Naive thymus-derived CD4-positive, alpha-beta T cell (primary cell): ENCODE results near the gene NR1H2. TPM values are rescaled to one million over a fixed set of nuclear protein-coding genes. Genes with fewer than 3 reads are reported as not detected.
"Not testable (repeated sequence)": the region's sequence is repeated elsewhere in the genome, so short reads cannot be mapped to it uniquely, and the experiment has no call there.

Source experiments
- ATAC-seq: fragments of 150-1000 bp; cut with Tn5 transposase; 2 replicates; pipeline ENCODE4 v1.10.0; 2021; ENCODE audit warnings: mild to moderate bottlenecking, moderate library complexity
- CTCF ChIA-PET: fragments of 350-600 bp; sonication (Branson Sonifier 250); formaldehyde crosslinking; loops from one replicate; lab custom pipeline; 2021; ENCODE audit warnings: antibody characterized with exemption; lab: Charles Lee
- POLR2A ChIA-PET: fragments of 350-600 bp; sonication (Branson Sonifier 250); formaldehyde crosslinking; loops from one replicate; lab custom pipeline; 2021; ENCODE audit warnings: antibody characterized with exemption, inconsistent platforms; lab: Charles Lee
- DNase-seq, 9 donors: peaks; one replicate each; pipeline versions ENCODE4 v3.0.0 to v3.0.0-alpha.2; 2020 to 2022; ENCODE audit warnings: mixed read lengths in 1 of 9
- H3K27ac ChIP-seq: one replicate; pipeline ENCODE4 v1.7.0; 2013; ENCODE audit warnings: mild to moderate bottlenecking, low read depth, low read length, moderate library complexity
- H3K27me3 ChIP-seq, 2 donors: one replicate each; pipeline ENCODE4 v1.7.0; 2013; ENCODE audit warnings: low read length in 2 of 2, mild to moderate bottlenecking in 2 of 2, moderate library complexity in 2 of 2; ENCODE audit not compliant: control insufficient read depth in 2 of 2, insufficient read depth in 2 of 2
- H3K36me3 ChIP-seq, 3 experiments: 1 replicate in 2 of 3; 2 replicates in 1 of 3; pipeline ENCODE4 v1.7.0; 2013; ENCODE audit warnings: low read length in 3 of 3, mild to moderate bottlenecking in 3 of 3, moderate library complexity in 1 of 3; ENCODE audit not compliant: insufficient read depth in 3 of 3, control insufficient read depth in 2 of 3
- H3K4me1 ChIP-seq, 2 donors: one replicate each; pipeline ENCODE4 v1.7.0; 2013; ENCODE audit warnings: low read length in 2 of 2, mild to moderate bottlenecking in 2 of 2, moderate library complexity in 1 of 2; ENCODE audit not compliant: control insufficient read depth in 2 of 2, insufficient read depth in 2 of 2
- H3K4me3 ChIP-seq: 2 replicates; pipeline ENCODE4 v1.7.0; 2013; ENCODE audit warnings: mild to moderate bottlenecking, low read length
- H3K9me3 ChIP-seq, 3 experiments: 1 replicate in 2 of 3; 2 replicates in 1 of 3; pipeline ENCODE4 v1.7.0; 2013; ENCODE audit warnings: low read length in 3 of 3; ENCODE audit not compliant: control insufficient read depth in 2 of 3
- H3K27ac Mint-ChIP-seq, 9 donors: one replicate each; pipeline ENCODE4 v1.8.0; 2020 to 2022; ENCODE audit warnings: mixed read lengths in 9 of 9, mild to moderate bottlenecking in 8 of 9, moderate library complexity in 5 of 9, inconsistent platforms in 2 of 9
- H3K27me3 Mint-ChIP-seq, 5 donors: one replicate each; pipeline ENCODE4 v1.8.0; 2021 to 2022; ENCODE audit warnings: mixed read lengths in 5 of 5, mild to moderate bottlenecking in 1 of 5
- H3K36me3 Mint-ChIP-seq, 5 donors: one replicate each; pipeline ENCODE4 v1.8.0; 2020 to 2022; ENCODE audit warnings: mixed read lengths in 5 of 5, mild to moderate bottlenecking in 3 of 5, inconsistent platforms in 1 of 5
- H3K4me1 Mint-ChIP-seq, 7 donors: one replicate each; pipeline ENCODE4 v1.8.0; 2020 to 2022; ENCODE audit warnings: mixed read lengths in 7 of 7, mild to moderate bottlenecking in 3 of 7, inconsistent platforms in 1 of 7
- H3K4me3 Mint-ChIP-seq, 10 donors: one replicate each; pipeline ENCODE4 v1.8.0; 2020 to 2022; ENCODE audit warnings: mild to moderate bottlenecking in 10 of 10, mixed read lengths in 10 of 10, moderate library complexity in 6 of 10, inconsistent platforms in 2 of 10
- H3K9me3 Mint-ChIP-seq, 11 donors: one replicate each; pipeline ENCODE4 v1.8.0; 2020 to 2022; ENCODE audit warnings: mixed read lengths in 11 of 11, mild to moderate bottlenecking in 4 of 11, inconsistent platforms in 1 of 11, moderate library complexity in 1 of 11
- intact Hi-C, 2 donors: fragments of 100-400 bp; cut with micrococcal nuclease; formaldehyde crosslinking; loops; one replicate each; pipeline ENCODE4 v1.15.1; 2023
- polyA plus RNA-seq, 2 donors: library from polyadenylated mRNA; unstranded; fragments of 300-500 nt; fragmentation: Illumina TruSeq; gene quantifications; one replicate each; pipeline ENCODE4 v1.2.3, GENCODE V29; 2021
- total RNA-seq, 6 experiments: library from RNA in 5 of 6; stranded (reverse) in 5 of 6; gene quantifications; 1 replicate in 5 of 6; 2 replicates in 1 of 6; pipeline ENCODE4 v1.2.3 and lab custom pipeline; 2021 to 2026

Gene NR1H2
- total and polyA plus RNA-seq, 7 experiments from 2014 or later, result 66.6 to 284 (median 114) TPM

DNA sequence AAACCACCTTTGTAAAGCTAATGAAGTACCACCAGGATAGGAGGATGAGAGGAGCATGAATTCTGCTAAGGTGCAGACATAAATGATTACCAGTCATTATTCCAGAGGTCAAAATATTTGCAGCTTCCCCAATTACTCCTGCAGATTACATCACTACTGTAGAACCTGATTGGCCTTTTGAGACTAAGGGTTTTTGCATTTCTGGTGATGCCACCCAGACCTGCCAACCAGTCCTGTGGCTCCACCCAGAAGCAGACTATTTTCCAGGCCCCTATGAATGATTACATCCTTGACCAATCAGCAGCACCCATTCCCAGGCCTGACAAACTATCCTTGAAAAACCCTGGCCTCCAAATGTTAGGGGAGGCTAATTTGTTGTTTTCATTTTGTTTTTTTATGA is 35.9 kb upstream of the NR1H2 start:
- Mint-ChIP-seq H3K4me1 (peaks cover 0 to 18% (median 0%) of the 10 kb centered on the region in 7 donors), H3K9me3 (peaks cover 0 to 15% (median 6%) of the 10 kb centered on the region in 11 donors), H3K36me3 (peaks cover 0 to 25% (median 0%) of the 10 kb centered on the region in 5 donors), H3K27me3 (peaks cover 0 to 12% (median 6%) of the 10 kb centered on the region in 5 donors), H3K27ac (no peak overlapping the region), H3K4me3 (no peak overlapping the region)
- POLR2A ChIA-PET, result no interaction called here
- DNase-seq, result no peak
- no peak overlapping the region for H3K4me3 ChIP-seq
- CTCF ChIA-PET, result no interaction called here
- H3K27ac ChIP-seq, result no peak overlapping the region
- H3K36me3 ChIP-seq, result no peaks in the 10 kb centered on the region
- H3K4me1 ChIP-seq, result no peaks in the 10 kb centered on the region
- H3K9me3 ChIP-seq, result peaks cover 0 to 5% (median 0%) of the 10 kb centered on the region in 3 experiments
- intact Hi-C loops, result no loop called here
- no peaks in the 10 kb centered on the region for H3K27me3 ChIP-seq
- ATAC-seq, result no peak

DNA sequence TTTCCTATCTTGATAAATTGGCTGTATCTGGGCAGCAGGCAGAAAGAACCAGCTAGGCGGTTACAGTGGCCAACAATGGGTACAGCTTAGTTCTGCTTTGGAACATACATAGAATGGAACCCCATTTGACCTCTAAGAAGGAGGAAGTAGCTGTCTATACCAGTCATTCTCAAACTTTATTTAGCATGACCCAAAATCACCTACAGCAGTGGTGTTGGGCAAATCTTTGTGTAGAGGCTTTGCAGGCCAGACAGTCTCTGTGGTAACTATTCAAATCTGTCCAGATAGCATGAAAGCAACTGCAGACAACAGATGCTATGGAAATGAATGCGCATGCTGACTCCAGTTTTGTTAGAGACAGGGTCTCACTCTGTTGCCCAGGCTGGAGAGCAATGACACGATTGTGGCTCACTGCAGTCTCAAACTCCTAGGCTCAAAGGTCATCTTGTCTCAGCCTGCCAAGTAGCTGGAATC is 35.1 kb upstream of the NR1H2 start:
- Histone ChIP-seq H3K4me1 (no peaks in the 10 kb centered on the region), H3K9me3 (peaks cover 0 to 5% (median 0%) of the 10 kb centered on the region in 3 experiments), H3K4me3 (no peak overlapping the region), H3K36me3 (no peaks in the 10 kb centered on the region), H3K27me3 (no peaks in the 10 kb centered on the region), H3K27ac (no peak overlapping the region)
- H3K9me3 Mint-ChIP-seq, result peaks cover 0 to 15% (median 6%) of the 10 kb centered on the region in 11 donors
- DNase-seq (no peak), ATAC-seq (peak; percentile 79)
- H3K27me3 Mint-ChIP-seq, result peaks cover 0 to 7% (median 0%) of the 10 kb centered on the region in 5 donors
- H3K4me3 Mint-ChIP-seq, result no peak overlapping the region
- H3K4me1 Mint-ChIP-seq, result peaks cover 0 to 12% (median 0%) of the 10 kb centered on the region in 7 donors
- CTCF ChIA-PET, result no interaction called here
- POLR2A ChIA-PET, result no interaction called here
- peaks cover 0 to 26% (median 0%) of the 10 kb centered on the region in 5 donors for H3K36me3 Mint-ChIP-seq
- H3K27ac Mint-ChIP-seq, result no peak overlapping the region
- intact Hi-C loops, result no loop called here

DNA sequence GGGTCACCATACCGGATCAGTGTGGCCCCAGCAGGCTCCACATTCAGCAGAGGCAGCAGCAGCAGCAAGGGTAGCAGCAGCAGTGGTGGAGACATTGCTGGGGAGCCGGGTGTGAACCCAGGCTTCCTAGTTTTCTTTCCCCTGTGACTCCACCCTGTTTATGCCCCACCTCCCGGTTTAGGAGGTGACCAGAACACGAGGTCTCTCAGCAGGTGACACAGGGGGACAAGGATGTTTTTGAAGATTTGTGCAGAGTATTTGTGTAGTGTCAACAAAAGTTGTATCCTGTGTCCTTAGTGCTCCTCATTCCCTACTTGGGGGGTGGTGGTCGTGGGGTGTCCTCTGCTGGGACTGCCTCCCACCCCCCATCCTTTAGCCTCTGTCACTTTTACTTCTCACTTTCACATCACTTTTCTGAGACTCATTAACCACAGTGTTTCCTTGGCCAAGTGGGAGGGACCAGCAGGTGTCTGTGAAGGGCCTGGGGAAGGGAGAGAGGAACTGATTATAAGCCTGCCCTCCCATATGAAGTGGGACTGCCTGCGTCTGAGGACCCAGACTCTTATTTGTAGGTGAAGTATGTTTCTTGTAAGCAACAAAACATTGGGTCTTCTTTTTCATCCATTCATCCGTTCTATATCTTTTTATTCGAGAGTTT is 31.5 kb upstream of the NR1H2 start:
- peaks cover 0 to 19% (median 0%) of the 10 kb centered on the region in 5 donors for H3K36me3 Mint-ChIP-seq
- Histone ChIP-seq H3K9me3 (peaks cover 0 to 5% (median 0%) of the 10 kb centered on the region in 3 experiments), H3K36me3 (no peaks in the 10 kb centered on the region), H3K27ac (no peak overlapping the region), H3K4me3 (no peak overlapping the region), H3K27me3 (no peaks in the 10 kb centered on the region), H3K4me1 (no peaks in the 10 kb centered on the region)
- ATAC-seq (peak; percentile 66), DNase-seq (no peak)
- CTCF ChIA-PET, result no interaction called here
- H3K4me3 Mint-ChIP-seq, result peak overlapping the region in 1 of 10 donors; percentile 59
- peaks cover 0 to 3% (median 0%) of the 10 kb centered on the region in 5 donors for H3K27me3 Mint-ChIP-seq
- H3K9me3 Mint-ChIP-seq, result peaks cover 0 to 16% (median 6%) of the 10 kb centered on the region in 11 donors
- POLR2A ChIA-PET, result interaction anchor here (1.1 kb wide), 1 partner anchor 9 kb away, joined by 4 read pairs; no protein-coding TSS in a partner anchor
- peaks cover 0 to 28% (median 9%) of the 10 kb centered on the region in 7 donors for H3K4me1 Mint-ChIP-seq
- intact Hi-C loops, result no loop called here
- peak overlapping the region in 1 of 9 donors; percentile 80 for H3K27ac Mint-ChIP-seq

DNA sequence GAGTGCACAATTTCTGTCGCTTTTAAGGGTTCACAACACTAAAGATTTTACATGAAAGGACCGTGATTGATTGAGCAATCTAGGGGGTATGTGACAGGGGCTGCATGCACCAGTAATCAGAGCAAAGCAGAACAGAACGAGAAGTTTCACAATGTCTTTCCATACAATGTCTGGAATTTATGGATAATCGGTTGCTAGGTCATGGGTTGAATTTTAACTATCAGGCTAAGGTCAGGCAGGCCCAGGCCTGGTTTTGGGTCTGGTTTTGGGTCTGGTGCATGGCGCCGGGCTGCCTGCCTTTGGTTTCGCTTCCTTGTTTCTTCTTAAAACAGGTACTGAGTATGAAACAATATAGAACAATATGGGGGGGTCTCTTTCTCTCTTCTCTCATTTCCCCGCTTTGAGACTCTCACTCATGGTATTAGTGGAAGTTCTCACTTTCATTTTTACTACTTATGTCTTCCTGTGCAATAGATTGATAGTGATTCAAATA is 29.1 kb upstream of the NR1H2 start:
- H3K4me3 Mint-ChIP-seq, result peak overlapping the region in 8 of 10 donors; percentile 8 to 63 (median 31)
- H3K27me3 ChIP-seq, intact Hi-C loops, H3K36me3 ChIP-seq, H3K4me1 ChIP-seq, DNase-seq, H3K27me3 Mint-ChIP-seq, H3K27ac ChIP-seq, H3K9me3 ChIP-seq, H3K4me3 ChIP-seq: not testable (repeated sequence)
- peak; percentile 36 for ATAC-seq
- CTCF ChIA-PET, result interaction anchor here (1.1 kb wide), 1 partner anchor 10 kb away, joined by 3 read pairs; no protein-coding TSS in a partner anchor
- H3K4me1 Mint-ChIP-seq, result peaks cover 0 to 26% (median 9%) of the 10 kb centered on the region in 7 donors
- peaks cover 0 to 13% (median 5%) of the 10 kb centered on the region in 11 donors for H3K9me3 Mint-ChIP-seq
- POLR2A ChIA-PET, result interaction anchor here (1.1 to 1.7 kb wide), 4 partner anchors 11 to 37 kb away, joined by 3 read pairs; partner anchors contain the start of gene POLD1
- H3K36me3 Mint-ChIP-seq, result peaks cover 0 to 16% (median 0%) of the 10 kb centered on the region in 5 donors
- peak overlapping the region in 4 of 9 donors; percentile 33 to 90 (median 40) for H3K27ac Mint-ChIP-seq

DNA sequence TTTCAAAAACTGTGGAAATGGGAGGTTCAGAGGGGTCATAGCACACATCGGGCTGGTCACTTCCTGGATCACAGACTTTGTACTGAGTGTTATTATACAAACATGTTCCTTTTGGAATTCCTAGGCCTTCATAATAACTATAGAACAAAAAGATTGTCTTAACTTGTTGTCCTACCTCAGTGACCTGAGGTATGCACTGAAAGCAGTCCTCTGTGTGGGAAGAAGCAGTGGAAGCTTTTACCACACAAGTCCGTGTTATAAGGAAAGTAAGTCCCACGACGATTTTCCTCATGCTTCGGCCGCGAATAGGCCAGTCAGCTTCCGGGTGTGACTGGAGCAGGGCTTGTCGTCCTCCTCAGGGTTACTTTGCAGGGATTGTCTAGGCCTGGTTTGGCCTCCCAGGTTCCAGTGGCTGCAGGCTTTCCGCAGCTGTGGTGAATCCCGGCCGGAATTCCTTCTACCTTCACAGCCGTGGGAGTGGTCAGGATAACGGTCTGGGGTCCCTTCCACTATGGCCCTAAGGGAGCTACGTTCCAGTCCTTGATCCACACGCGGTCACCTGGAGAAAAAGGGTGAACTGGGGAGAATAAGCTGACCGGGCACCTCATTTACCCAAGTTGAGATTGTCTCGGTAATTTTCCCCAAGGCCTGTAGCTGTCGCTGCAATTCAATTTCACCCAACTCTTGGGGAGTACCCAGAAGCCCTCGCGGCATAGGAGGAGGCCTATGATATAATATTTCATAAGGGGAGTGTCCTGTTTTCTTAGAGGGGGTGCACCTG is 26.8 kb upstream of the NR1H2 start:
- peaks cover 0 to 22% (median 9%) of the 10 kb centered on the region in 7 donors for H3K4me1 Mint-ChIP-seq
- H3K36me3 Mint-ChIP-seq, result peaks cover 0 to 10% (median 0%) of the 10 kb centered on the region in 5 donors
- no peaks in the 10 kb centered on the region for H3K27me3 Mint-ChIP-seq
- POLR2A ChIA-PET, result no interaction called here
- no peaks in the 10 kb centered on the region for H3K4me1 ChIP-seq
- no peak overlapping the region for H3K27ac Mint-ChIP-seq
- no peak for ATAC-seq
- no peak overlapping the region for H3K27ac ChIP-seq
- no peaks in the 10 kb centered on the region for H3K36me3 ChIP-seq
- intact Hi-C loops, result no loop called here
- DNase-seq, result no peak
- H3K4me3 ChIP-seq, result no peak overlapping the region
- H3K4me3 Mint-ChIP-seq, result no peak overlapping the region
- CTCF ChIA-PET, result no interaction called here
- peaks cover 0 to 5% (median 0%) of the 10 kb centered on the region in 3 experiments for H3K9me3 ChIP-seq
- peaks cover 0 to 11% (median 5%) of the 10 kb centered on the region in 11 donors for H3K9me3 Mint-ChIP-seq
- no peaks in the 10 kb centered on the region for H3K27me3 ChIP-seq

DNA sequence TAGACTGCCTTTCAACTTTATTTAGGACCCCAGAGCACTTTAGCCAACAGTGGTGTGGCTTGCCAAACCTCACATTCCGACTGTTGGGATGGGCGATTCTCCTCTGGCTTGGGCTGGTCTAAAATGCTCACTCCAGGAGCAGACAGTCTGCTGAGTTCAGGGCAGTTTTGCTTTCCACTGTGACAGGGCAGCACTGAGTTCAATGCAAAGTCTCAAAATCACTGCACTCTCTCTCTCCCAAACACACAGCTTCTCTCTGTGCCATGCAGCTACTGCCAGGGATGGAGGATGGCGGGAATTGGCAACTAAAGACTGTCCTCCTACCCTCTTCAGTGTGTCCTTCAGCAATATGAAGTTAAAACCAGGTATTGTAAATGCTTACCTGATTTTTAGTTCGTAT is 24.0 kb upstream of the NR1H2 start:
- no peaks in the 10 kb centered on the region for H3K9me3 ChIP-seq
- no peak overlapping the region for H3K27ac ChIP-seq
- H3K27me3 ChIP-seq, result no peaks in the 10 kb centered on the region
- H3K4me3 Mint-ChIP-seq, result no peak overlapping the region
- ATAC-seq (no peak), DNase-seq (no peak)
- no peak overlapping the region for H3K27ac Mint-ChIP-seq
- POLR2A ChIA-PET, result no interaction called here
- no peaks in the 10 kb centered on the region for H3K36me3 Mint-ChIP-seq
- H3K36me3 ChIP-seq, result no peaks in the 10 kb centered on the region
- peaks cover 0 to 13% (median 8%) of the 10 kb centered on the region in 7 donors for H3K4me1 Mint-ChIP-seq
- peaks cover 0 to 1% (median 0%) of the 10 kb centered on the region in 11 donors for H3K9me3 Mint-ChIP-seq
- H3K27me3 Mint-ChIP-seq, result no peaks in the 10 kb centered on the region
- intact Hi-C loops, result no loop called here
- no peak overlapping the region for H3K4me3 ChIP-seq
- no peaks in the 10 kb centered on the region for H3K4me1 ChIP-seq
- CTCF ChIA-PET, result interaction anchor here (1.1 kb wide), 1 partner anchor 431 kb away, joined by 7 read pairs; no protein-coding TSS in a partner anchor
